ENCODE measurements around the gene ATP8B2. TPM values are rescaled to one million over a fixed set of nuclear protein-coding genes. Genes with fewer than 3 reads are reported as not detected.
A peak's percentile ranks its signal among the peaks of the same experiment; 100 is the strongest.

Gene ATP8B2
- total and polyA plus RNA-seq, 10 of the 15 experiments (the other 5 are each of a cell fraction or from before 2014, with no cell fraction given) = 0.44 to 61.8 (median 15.0) TPM

- no peak for TF ChIP-seq POLR2AphosphoS2 (IDR thresholded peaks at IDR 0.05; ENCODE audit: low read depth, low read length)
- no peak for TF ChIP-seq ELK1 (IDR thresholded peaks at IDR 0.05; ENCODE audit: low read depth, low read length)
- 0 out of 2 replicates have a peak, but pooled peaks have one; percentile 21 for TF ChIP-seq RUNX3 (IDR thresholded peaks at IDR 0.05; ENCODE audit: low read length)
- TF ChIP-seq POU2F2 (IDR thresholded peaks at IDR 0.05; ENCODE audit: borderline replicate concordance, low read depth, low read length) = no peak
- no peak overlapping the region for H3K9ac ChIP-seq (ENCODE audit: control insufficient read depth, insufficient read depth, low read length)
- H3K4me3 ChIP-seq = no peak overlapping the region
- no peaks in the 10 kb centered on the region for H4K20me1 ChIP-seq (ENCODE audit: control insufficient read depth, insufficient read depth)
- no peaks in the 10 kb centered on the region for H3K79me2 ChIP-seq (ENCODE audit: control insufficient read depth, insufficient read depth, low read length)
- intact Hi-C loops (cut with micrococcal nuclease; ENCODE audit: unreplicated experiment) = no loop called here
- H3K27me3 ChIP-seq (replicated peaks in 1 of 2; ENCODE audit: control insufficient read depth in 2 of 2, insufficient read depth in 2 of 2, low read length in 1 of 2) = no peaks in the 10 kb centered on the region
- no peak overlapping the region for H2AFZ ChIP-seq (ENCODE audit: control insufficient read depth, low read depth, low read length)
- H3K27ac ChIP-seq (ENCODE audit: control insufficient read depth, insufficient read depth) = no peak overlapping the region
- FAIRE-seq (no peak), ATAC-seq (no peak), DNase-seq (ENCODE audit: low read depth, low spot score) (no peak)
- in situ Hi-C loops (cut with MboI) = no loop called here
- SMC1A ChIA-PET (ENCODE audit: uncharacterized antibody, unreplicated experiment) = interaction anchor here (1.1 to 4.4 kb wide), 3 partner anchors 10 to 200 kb away, joined by 4 to 33 read pairs (median 5); no protein-coding TSS in a partner anchor
- H3K4me2 ChIP-seq (ENCODE audit: control insufficient read depth, insufficient read depth) = no peak overlapping the region
- CTCF ChIA-PET = interaction anchor here (1.0 to 12.1 kb wide), 10 partner anchors 11 to 200 kb away, joined by 3 to 94 read pairs (median 6); partner anchors contain the start of gene ATP8B2
- H3K4me1 ChIP-seq (ENCODE audit: control insufficient read depth, insufficient read depth, low read length) = no peaks in the 10 kb centered on the region
- no TSS peak for BruUV-seq (replicated peaks)
- POLR2A ChIA-PET = no interaction called here
- RAD21 ChIA-PET (ENCODE audit: unreplicated experiment) = interaction anchor here (1.2 kb wide), 1 partner anchor 18 kb away, joined by 3 read pairs; no protein-coding TSS in a partner anchor
- no peaks in the 10 kb centered on the region for H3K9me3 ChIP-seq (replicated peaks; ENCODE audit: control insufficient read depth, insufficient read depth, low read length)
- WGBS (ENCODE audit: insufficient coverage, insufficient replicate concordance, low lambda C conversion rate, missing lambda C conversion rate) = 79% methylated on average over 15 of the region's 15 CpGs
- H3K36me3 ChIP-seq (ENCODE audit: control insufficient read depth in 2 of 2, insufficient read depth in 2 of 2, low read length in 1 of 2) = peaks cover 2 to 19% of the 10 kb centered on the region in 2 experiments
These were observed 21.1 kb downstream of the ATP8B2 start for GRCh38 chr1:154346276-154346917.
